Muscle layer of duodenum (tissue), 2 donors: ENCODE measurements around the gene UPK3A.
A peak's percentile ranks its signal among the peaks of the same experiment; 100 is the strongest.
"Not testable (repeated sequence)": the region's sequence is repeated elsewhere in the genome, so short reads cannot be mapped to it uniquely, and the experiment has no call there.

Source experiments
- H3K27ac ChIP-seq: one replicate; pipeline ENCODE4 v1.7.0; 2013; ENCODE audit warnings: mild to moderate bottlenecking, low read length
- H3K27me3 ChIP-seq: one replicate; pipeline ENCODE4 v1.7.0; 2013; ENCODE audit warnings: low read depth, mild to moderate bottlenecking, control low read depth, low read length
- H3K36me3 ChIP-seq, 2 donors: one replicate each; pipeline ENCODE4 v1.7.0; 2013; ENCODE audit warnings: low read length in 2 of 2, control low read depth in 1 of 2, mild to moderate bottlenecking in 1 of 2; ENCODE audit not compliant: insufficient read depth in 2 of 2, control insufficient read depth in 1 of 2
- H3K4me1 ChIP-seq, 2 donors: one replicate each; pipeline ENCODE4 v1.7.0; 2013; ENCODE audit warnings: low read length in 2 of 2, mild to moderate bottlenecking in 2 of 2, control low read depth in 1 of 2, moderate library complexity in 1 of 2; ENCODE audit not compliant: insufficient read depth in 2 of 2, control insufficient read depth in 1 of 2
- H3K4me3 ChIP-seq, 2 donors: one replicate each; pipeline ENCODE4 v1.7.0; 2013; ENCODE audit warnings: low read length in 2 of 2, low read depth in 1 of 2, mild to moderate bottlenecking in 1 of 2
- H3K9me3 ChIP-seq, 2 donors: one replicate each; pipeline ENCODE4 v1.7.0; 2013; ENCODE audit warnings: low read length in 2 of 2, control low read depth in 1 of 2, mild to moderate bottlenecking in 1 of 2; ENCODE audit not compliant: control insufficient read depth in 1 of 2
- donor health status: healthy.

The UPK3A gene

GRCh38 chr22:45272498-45272897, 12.3 kb upstream of the UPK3A start:
- no peaks in the 10 kb centered on the region for H3K9me3 ChIP-seq
- no peaks in the 10 kb centered on the region for H3K27me3 ChIP-seq
- H3K4me1 ChIP-seq, result peaks cover 5 to 30% of the 10 kb centered on the region in 2 donors
- H3K4me3 ChIP-seq, result no peak overlapping the region
- no peak overlapping the region for H3K27ac ChIP-seq
- no peaks in the 10 kb centered on the region for H3K36me3 ChIP-seq

- Histone ChIP-seq H3K27ac (no peak overlapping the region), H3K36me3 (no peaks in the 10 kb centered on the region), H3K27me3 (no peaks in the 10 kb centered on the region), H3K4me3 (no peak overlapping the region), H3K4me1 (peaks cover 5 to 25% of the 10 kb centered on the region in 2 donors), H3K9me3 (no peaks in the 10 kb centered on the region)
These were observed 11.2 kb upstream of the UPK3A start for GRCh38 chr22:45273452-45274075.

DNA sequence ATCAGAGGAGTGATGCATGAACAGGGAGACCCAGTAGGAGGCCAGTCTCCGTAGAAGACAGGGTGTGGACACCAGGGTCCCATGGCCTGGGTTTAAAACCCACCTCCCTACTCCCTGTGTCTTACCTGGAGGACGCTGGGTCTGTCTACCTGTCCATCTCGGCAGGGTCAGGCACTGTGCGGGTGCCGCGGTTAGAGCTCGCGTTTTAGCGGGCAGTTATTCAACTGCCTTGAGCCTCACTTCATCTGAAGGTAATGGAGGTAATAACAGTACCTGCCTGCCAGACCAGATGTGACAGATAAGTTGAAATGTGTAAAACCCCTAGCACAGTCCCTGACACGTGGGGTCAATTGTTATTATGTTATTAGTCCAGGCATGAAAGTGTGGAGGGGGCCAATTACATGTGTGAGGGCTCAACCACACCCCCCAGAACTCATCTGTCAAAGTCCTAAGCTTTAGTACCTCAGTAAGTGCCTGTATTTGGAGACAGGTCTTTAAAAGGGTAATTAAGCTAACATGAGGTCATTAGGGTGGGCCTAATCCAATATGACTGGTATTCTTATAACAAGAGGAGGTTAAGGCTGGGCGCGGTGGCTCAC, 8.1 kb upstream of the UPK3A start:
- Histone ChIP-seq H3K36me3 (no peaks in the 10 kb centered on the region), H3K27me3 (no peaks in the 10 kb centered on the region), H3K9me3 (no peaks in the 10 kb centered on the region), H3K4me1 (peaks cover 5 to 16% of the 10 kb centered on the region in 2 donors), H3K27ac (no peak overlapping the region), H3K4me3 (no peak overlapping the region)

GRCh38 chr22:45277720-45278119, 7.0 kb upstream of the UPK3A start:
- not testable (repeated sequence) for H3K27me3 ChIP-seq, H3K4me1 ChIP-seq, H3K4me3 ChIP-seq, H3K27ac ChIP-seq, H3K36me3 ChIP-seq, H3K9me3 ChIP-seq

DNA sequence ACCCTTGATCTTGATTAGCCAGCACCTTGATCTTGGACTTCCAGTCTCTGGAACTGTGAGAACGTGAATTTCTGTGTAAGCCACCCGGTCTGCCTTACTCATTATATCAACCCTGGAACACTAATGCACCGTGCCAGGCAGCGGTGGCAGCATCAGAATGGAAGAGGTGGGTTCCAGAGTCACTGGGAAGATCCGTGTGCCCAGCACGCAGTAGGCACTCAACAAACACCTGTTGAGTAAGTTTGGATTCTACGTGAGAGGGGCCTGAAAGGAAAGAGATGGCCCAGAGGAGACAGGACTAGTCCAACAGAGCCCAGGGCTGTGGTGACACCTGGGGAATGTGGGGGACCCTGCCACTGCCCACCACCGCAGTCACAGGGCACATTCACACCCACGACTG, 6.6 kb upstream of the UPK3A start:
- peaks cover 4 to 5% of the 10 kb centered on the region in 2 donors for H3K4me1 ChIP-seq
- no peak overlapping the region for H3K27ac ChIP-seq
- no peaks in the 10 kb centered on the region for H3K36me3 ChIP-seq
- no peaks in the 10 kb centered on the region for H3K27me3 ChIP-seq
- H3K9me3 ChIP-seq, result no peaks in the 10 kb centered on the region
- H3K4me3 ChIP-seq, result no peak overlapping the region

DNA sequence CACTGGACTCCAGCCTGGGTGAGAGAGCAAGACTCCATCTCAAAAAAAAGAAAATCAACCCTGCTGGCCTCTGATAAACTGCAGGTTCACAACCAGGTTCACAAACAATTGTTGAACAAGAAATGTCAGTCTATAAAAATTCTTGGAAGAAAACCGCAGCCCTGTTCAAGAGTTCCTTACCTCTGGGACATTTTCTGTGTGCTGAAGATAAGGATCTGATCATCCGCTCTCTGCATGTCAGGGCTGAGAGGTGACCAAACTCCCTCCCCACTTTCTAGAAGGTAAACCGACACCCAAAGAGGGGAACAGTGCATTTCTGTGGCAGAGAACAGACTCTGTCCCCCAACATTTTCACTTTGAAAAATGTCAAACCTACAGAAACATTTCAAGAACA, 4.2 kb upstream of the UPK3A start:
- H3K9me3 ChIP-seq, result no peaks in the 10 kb centered on the region
- no peaks in the 10 kb centered on the region for H3K27me3 ChIP-seq
- peaks cover 8 to 17% of the 10 kb centered on the region in 2 donors for H3K4me1 ChIP-seq
- H3K27ac ChIP-seq, result no peak overlapping the region
- no peak overlapping the region for H3K4me3 ChIP-seq
- no peaks in the 10 kb centered on the region for H3K36me3 ChIP-seq

DNA sequence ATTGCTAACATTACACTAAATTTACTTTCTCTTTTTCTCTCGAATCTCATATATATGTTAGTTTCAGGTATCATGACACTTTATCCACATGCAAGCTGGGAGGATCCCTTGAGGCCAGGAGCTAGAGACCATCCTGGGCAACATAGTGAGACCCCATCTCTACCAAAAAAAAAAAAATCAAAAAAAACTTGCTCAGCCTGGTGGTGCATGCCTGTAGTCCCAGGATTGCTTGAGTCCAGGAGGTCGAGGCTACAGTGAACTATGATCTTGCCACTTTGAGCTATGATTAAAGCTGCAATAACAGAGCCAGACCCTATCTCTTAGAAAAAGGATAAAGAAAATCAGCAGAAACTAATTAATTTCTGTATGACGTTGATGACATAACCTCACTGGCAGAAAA, 3.7 kb upstream of the UPK3A start:
- peaks cover 8 to 18% of the 10 kb centered on the region in 2 donors for H3K4me1 ChIP-seq
- no peak overlapping the region for H3K4me3 ChIP-seq
- no peaks in the 10 kb centered on the region for H3K36me3 ChIP-seq
- H3K9me3 ChIP-seq, result no peaks in the 10 kb centered on the region
- no peaks in the 10 kb centered on the region for H3K27me3 ChIP-seq
- H3K27ac ChIP-seq, result no peak overlapping the region

- Histone ChIP-seq H3K9me3 (no peaks in the 10 kb centered on the region), H3K4me3 (peak overlapping the region in 1 of 2 donors; percentile 54), H3K4me1 (peaks cover 3 to 14% of the 10 kb centered on the region in 2 donors), H3K27ac (no peak overlapping the region), H3K27me3 (no peaks in the 10 kb centered on the region), H3K36me3 (no peaks in the 10 kb centered on the region)
These were observed 712 bp downstream of the UPK3A start for GRCh38 chr22:45285263-45286058.

DNA sequence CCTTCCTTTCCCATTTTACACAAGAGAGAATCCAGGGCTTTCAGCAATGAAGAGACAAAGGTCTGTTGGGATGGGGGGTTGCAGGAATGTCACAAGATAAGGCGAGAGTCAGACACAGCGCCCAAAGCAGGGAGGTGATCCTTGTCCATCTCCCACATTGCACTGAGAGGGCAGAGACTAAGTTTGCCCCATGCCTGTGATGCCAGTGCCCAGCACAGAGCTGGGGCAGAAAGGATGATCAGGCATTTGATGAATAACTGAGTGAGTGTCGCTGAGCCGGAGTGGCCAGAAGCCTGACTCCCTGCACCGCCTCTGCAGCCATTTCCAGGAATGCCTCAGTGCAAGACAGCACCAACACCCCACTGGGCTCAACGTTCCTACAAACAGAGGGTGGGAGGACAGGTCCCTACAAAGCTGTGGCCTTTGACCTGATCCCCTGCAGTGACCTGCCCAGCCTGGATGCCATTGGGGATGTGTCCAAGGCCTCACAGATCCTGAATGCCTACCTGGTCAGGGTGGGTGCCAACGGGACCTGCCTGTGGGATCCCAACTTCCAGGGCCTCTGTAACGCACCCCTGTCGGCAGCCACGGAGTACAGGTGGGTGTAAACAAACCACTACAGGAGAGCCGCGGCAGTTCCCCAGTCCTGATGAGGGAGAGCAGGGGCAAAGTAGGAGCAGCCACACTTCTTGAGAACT, 2.3 kb downstream of the UPK3A start:
- no peak overlapping the region for H3K27ac ChIP-seq
- no peaks in the 10 kb centered on the region for H3K27me3 ChIP-seq
- no peaks in the 10 kb centered on the region for H3K36me3 ChIP-seq
- H3K4me3 ChIP-seq, result no peak overlapping the region
- H3K4me1 ChIP-seq, result peaks cover 3 to 14% of the 10 kb centered on the region in 2 donors
- no peaks in the 10 kb centered on the region for H3K9me3 ChIP-seq

DNA sequence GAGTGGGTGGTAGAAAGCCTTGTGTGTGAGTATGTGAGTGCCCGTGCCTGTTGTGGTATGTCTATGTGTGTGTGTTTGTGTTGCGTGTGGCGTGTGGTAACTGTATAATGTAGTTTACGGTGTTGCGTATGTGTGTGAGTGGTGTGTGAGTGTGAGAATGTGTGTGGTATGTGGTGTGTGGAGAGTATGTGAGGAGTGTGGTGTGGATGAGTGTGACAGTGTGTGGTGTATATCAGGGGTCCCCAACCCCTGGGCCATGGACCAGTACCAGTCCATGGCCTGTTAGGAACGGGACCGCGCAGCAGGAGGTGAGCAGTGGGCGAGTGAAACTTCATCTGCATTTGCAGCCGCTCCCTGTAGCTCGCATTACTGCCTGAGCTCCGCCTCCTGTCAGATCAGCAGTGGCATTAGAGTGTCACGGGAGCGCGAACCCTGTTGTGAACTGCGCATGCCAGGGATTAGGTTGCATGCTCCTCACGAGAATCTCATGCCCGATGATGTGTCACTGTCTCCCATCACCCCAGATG, 5.7 kb downstream of the UPK3A start:
- H3K4me3 ChIP-seq, result no peak overlapping the region
- no peak overlapping the region for H3K27ac ChIP-seq
- H3K4me1 ChIP-seq, result peaks cover 0 to 2% of the 10 kb centered on the region in 2 donors
- H3K36me3 ChIP-seq, result no peaks in the 10 kb centered on the region
- H3K9me3 ChIP-seq, result no peaks in the 10 kb centered on the region
- H3K27me3 ChIP-seq, result no peaks in the 10 kb centered on the region
